SU-DHL-6 (cell line): ENCODE data around the gene FIS1.

ENCODE experiments used
- EZH2phosphoT487 ChIP-seq: fragments of 200-600 bp; sonication (generic), shearing (Covaris generic); conservative IDR thresholded peaks from 2 replicates; pipeline ENCODE4 v1.6.1; 2018; ENCODE audit warnings: mild to moderate bottlenecking, antibody characterized with exemption, low read length, moderate library complexity, mixed read lengths
- TF ChIP-seq, protein P1 (sequence below): fragments of 200-600 bp; sonication (generic); IDR thresholded peaks from one replicate; pipeline ENCODE4 v1.5.1; 2017; ENCODE audit warnings: antibody characterized with exemption, mild to moderate bottlenecking, low read length, moderate library complexity; ENCODE audit not compliant: insufficient read depth, poor library complexity, severe bottlenecking

DNA sequence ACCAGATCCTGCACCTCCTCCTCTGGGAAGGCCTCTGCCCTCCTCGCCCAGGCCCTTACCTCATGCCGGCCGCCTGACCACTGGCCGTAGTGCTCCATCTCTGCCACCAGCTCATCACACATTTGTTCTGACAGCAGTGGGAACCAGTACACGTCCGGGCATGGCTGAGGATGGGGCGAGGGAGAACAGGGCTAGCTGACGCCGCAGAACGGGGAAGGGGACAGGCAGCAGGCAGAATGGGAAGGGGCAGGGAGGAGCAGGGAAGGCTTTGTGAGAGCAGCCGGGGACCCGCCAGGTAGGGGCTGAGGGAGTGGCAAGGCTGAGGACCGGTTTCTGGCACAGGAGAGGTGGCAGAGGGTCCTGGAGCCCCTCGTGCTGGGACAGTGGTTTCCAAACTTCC is 36.1 kb downstream of the FIS1 start:
- TF ChIP-seq, protein P1, sequence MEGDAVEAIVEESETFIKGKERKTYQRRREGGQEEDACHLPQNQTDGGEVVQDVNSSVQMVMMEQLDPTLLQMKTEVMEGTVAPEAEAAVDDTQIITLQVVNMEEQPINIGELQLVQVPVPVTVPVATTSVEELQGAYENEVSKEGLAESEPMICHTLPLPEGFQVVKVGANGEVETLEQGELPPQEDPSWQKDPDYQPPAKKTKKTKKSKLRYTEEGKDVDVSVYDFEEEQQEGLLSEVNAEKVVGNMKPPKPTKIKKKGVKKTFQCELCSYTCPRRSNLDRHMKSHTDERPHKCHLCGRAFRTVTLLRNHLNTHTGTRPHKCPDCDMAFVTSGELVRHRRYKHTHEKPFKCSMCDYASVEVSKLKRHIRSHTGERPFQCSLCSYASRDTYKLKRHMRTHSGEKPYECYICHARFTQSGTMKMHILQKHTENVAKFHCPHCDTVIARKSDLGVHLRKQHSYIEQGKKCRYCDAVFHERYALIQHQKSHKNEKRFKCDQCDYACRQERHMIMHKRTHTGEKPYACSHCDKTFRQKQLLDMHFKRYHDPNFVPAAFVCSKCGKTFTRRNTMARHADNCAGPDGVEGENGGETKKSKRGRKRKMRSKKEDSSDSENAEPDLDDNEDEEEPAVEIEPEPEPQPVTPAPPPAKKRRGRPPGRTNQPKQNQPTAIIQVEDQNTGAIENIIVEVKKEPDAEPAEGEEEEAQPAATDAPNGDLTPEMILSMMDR, result no peak
- TF ChIP-seq EZH2phosphoT487, result no peak
